Stimulated activated CD8-positive, alpha-beta memory T cell treated with anti-CD3 and anti-CD28 coated beads, Interleukin-2, amount 100 ng/mL, for 1 hour (primary cell): ENCODE results near the gene PLBD2.

ENCODE experiments used
- DNase-seq, 2 donors: peaks; one replicate each; pipeline ENCODE4 v3.0.0-alpha.2; 2020; ENCODE audit warnings: low read depth in 2 of 2

Gene PLBD2

GRCh38 chr12:113395119-113395518 lies 36.7 kb downstream of the PLBD2 start:
- DNase-seq = no peak

- no peak for DNase-seq
Measured at GRCh38 chr12:113396200-113396599, 37.8 kb downstream of the PLBD2 start.

- DNase-seq = no peak
Measured at GRCh38 chr12:113396828-113397496, 38.6 kb downstream of the PLBD2 start.

GRCh38 chr12:113397497-113398197 lies 39.3 kb downstream of the PLBD2 start:
- DNase-seq = no peak

- no peak for DNase-seq
Measured at GRCh38 chr12:113398346-113399290, 40.2 kb downstream of the PLBD2 start.

- DNase-seq = no peak
Measured at GRCh38 chr12:113399490-113399889, 41.1 kb downstream of the PLBD2 start.

GRCh38 chr12:113400362-113400761 lies 42.0 kb downstream of the PLBD2 start:
- no peak for DNase-seq

- no peak for DNase-seq
Measured at GRCh38 chr12:113401066-113402000, 42.9 kb downstream of the PLBD2 start.

GRCh38 chr12:113402586-113403260 lies 44.3 kb downstream of the PLBD2 start:
- DNase-seq = no peak

GRCh38 chr12:113403435-113404415 lies 45.3 kb downstream of the PLBD2 start, which contains the start of gene SDS:
SDS (minus strand) TSS chr12:113403887; CDS start chr12:113399708, 4,179 bp downstream.
- no peak for DNase-seq

GRCh38 chr12:113405694-113406093 lies 47.3 kb downstream of the PLBD2 start:
- no peak for DNase-seq

- no peak for DNase-seq
Measured at GRCh38 chr12:113407931-113408600, 49.7 kb downstream of the PLBD2 start.

- DNase-seq = no peak
Measured at GRCh38 chr12:113408756-113409298, 50.4 kb downstream of the PLBD2 start.

- DNase-seq = no peak
Measured at GRCh38 chr12:113409462-113410124, 51.2 kb downstream of the PLBD2 start.

- no peak for DNase-seq
Measured at GRCh38 chr12:113413488-113413939, 55.1 kb downstream of the PLBD2 start.

GRCh38 chr12:113414519-113415038 lies 56.2 kb downstream of the PLBD2 start:
- DNase-seq = no peak

- DNase-seq = no peak
Measured at GRCh38 chr12:113416091-113416754, 57.8 kb downstream of the PLBD2 start.
